DOHH2 (cell line): ENCODE measurements around the gene ACSL1.
A peak's percentile ranks its signal among the peaks of the same experiment; 100 is the strongest.
"Not testable (repeated sequence)": the region's sequence is repeated elsewhere in the genome, so short reads cannot be mapped to it uniquely, and the experiment has no call there.

Experiments
- H3F3A ChIP-seq: fragments of 200-600 bp; sonication (generic), shearing (Covaris generic); 2 replicates; pipeline ENCODE4 v1.6.0; 2016; ENCODE audit warnings: antibody characterized with exemption, mild to moderate bottlenecking; ENCODE audit not compliant: control insufficient read depth, insufficient read depth
- H3K27ac ChIP-seq: fragments of 200-600 bp; sonication (generic); 2 replicates; pipeline ENCODE4 v1.5.1; 2014; ENCODE audit warnings: low read depth, mild to moderate bottlenecking, low read length, moderate library complexity
- H3K27me3 ChIP-seq: fragments of 200-600 bp; sonication (generic); 2 replicates; pipeline ENCODE4 v1.6.1; 2014; ENCODE audit warnings: mild to moderate bottlenecking, low read length, mixed read lengths; ENCODE audit not compliant: control insufficient read depth
- H3K36me3 ChIP-seq: fragments of 200-600 bp; sonication (generic); 2 replicates; pipeline ENCODE4 v1.6.1; 2014; ENCODE audit warnings: mild to moderate bottlenecking, low read length, moderate library complexity, mixed read lengths; ENCODE audit not compliant: control insufficient read depth
- H3K4me1 ChIP-seq: fragments of 200-600 bp; sonication (generic); 2 replicates; pipeline ENCODE4 v1.6.1; 2014; ENCODE audit warnings: mild to moderate bottlenecking, low read length, mixed read lengths; ENCODE audit not compliant: control insufficient read depth
- H3K4me2 ChIP-seq: fragments of 200-600 bp; sonication (generic); 2 replicates; pipeline ENCODE4 v1.6.0; 2014; ENCODE audit warnings: mild to moderate bottlenecking, low read length, moderate library complexity
- H3K4me3 ChIP-seq: fragments of 200-600 bp; sonication (generic); 2 replicates; pipeline ENCODE4 v1.5.1; 2014; ENCODE audit warnings: mild to moderate bottlenecking, low read length, mixed read lengths
- H3K79me2 ChIP-seq: fragments of 200-600 bp; sonication (generic); 2 replicates; pipeline ENCODE4 v1.6.1; 2014; ENCODE audit warnings: mild to moderate bottlenecking, low read length, mixed read lengths; ENCODE audit not compliant: control insufficient read depth
- H3K9me2 ChIP-seq: fragments of 200-600 bp; sonication (generic); replicated peaks from 2 replicates; pipeline ENCODE4 v1.6.1; 2014; ENCODE audit warnings: mild to moderate bottlenecking, low read length, mixed read lengths; ENCODE audit not compliant: control insufficient read depth
- H3K9me3 ChIP-seq: fragments of 200-600 bp; sonication (generic); 2 replicates; pipeline ENCODE4 v1.6.1; 2014; ENCODE audit warnings: antibody characterized with exemption, low read length, mixed read lengths; ENCODE audit not compliant: control insufficient read depth, insufficient read depth
- H4K20me1 ChIP-seq: fragments of 200-600 bp; sonication (generic); 2 replicates; pipeline ENCODE4 v1.6.0; 2014; ENCODE audit warnings: low read depth, mild to moderate bottlenecking, antibody characterized with exemption, low read length, moderate library complexity; ENCODE audit not compliant: control insufficient read depth, insufficient read depth
- CTCF ChIP-seq: fragments of 200-600 bp; sonication (generic); IDR thresholded peaks from one replicate; pipeline ENCODE4 v1.5.1; 2014; ENCODE audit warnings: antibody characterized with exemption, mild to moderate bottlenecking, low read depth, low read length; ENCODE audit not compliant: poor library complexity, severe bottlenecking
- EZH2phosphoT487 ChIP-seq: fragments of 200-600 bp; sonication (generic); IDR thresholded peaks from 2 replicates; pipeline ENCODE4 v1.6.1; 2017; ENCODE audit warnings: borderline replicate concordance, mild to moderate bottlenecking, antibody characterized with exemption, low read length, moderate library complexity, mixed read lengths

Gene ACSL1

GRCh38 chr4:184744236-184744635 lies 81.5 kb downstream of the ACSL1 start:
- Histone ChIP-seq H3K79me2 (no peaks in the 10 kb centered on the region), H3K27me3 (no peaks in the 10 kb centered on the region), H3K4me1 (peaks cover 28% of the 10 kb centered on the region), H3K27ac (no peak overlapping the region), H3F3A (no peaks in the 10 kb centered on the region), H3K36me3 (no peaks in the 10 kb centered on the region), H3K9me2 (no peaks in the 10 kb centered on the region), H3K4me3 (no peak overlapping the region), H4K20me1 (no peaks in the 10 kb centered on the region), H3K9me3 (no peaks in the 10 kb centered on the region; the same call in 1 of the 2 replicates), H3K4me2 (no peak overlapping the region)
- TF ChIP-seq EZH2phosphoT487 (no peak), CTCF (no peak)

DNA sequence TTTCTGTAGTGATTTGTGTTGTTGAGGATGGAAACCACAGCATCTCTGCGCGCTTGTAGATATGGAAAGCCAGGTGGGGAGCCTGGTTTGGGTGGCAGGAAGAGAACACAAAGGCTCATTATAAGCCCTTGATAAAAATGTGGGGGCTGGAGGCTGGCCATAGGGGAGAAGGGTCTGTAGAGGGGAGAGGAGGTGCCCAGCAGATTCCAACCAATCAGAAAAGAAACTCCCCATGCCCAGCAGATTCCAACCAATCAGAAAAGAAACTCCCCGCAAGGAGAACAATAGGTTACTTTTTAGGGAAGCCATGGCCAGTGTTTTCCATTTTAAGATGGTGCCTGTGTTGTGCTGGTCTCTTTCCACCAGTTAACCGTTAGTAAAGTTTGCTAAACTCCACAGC lies 82.1 kb downstream of the ACSL1 start:
- TF ChIP-seq EZH2phosphoT487: no peak
- TF ChIP-seq CTCF: no peak
- no peaks in the 10 kb centered on the region for H3F3A ChIP-seq

DNA sequence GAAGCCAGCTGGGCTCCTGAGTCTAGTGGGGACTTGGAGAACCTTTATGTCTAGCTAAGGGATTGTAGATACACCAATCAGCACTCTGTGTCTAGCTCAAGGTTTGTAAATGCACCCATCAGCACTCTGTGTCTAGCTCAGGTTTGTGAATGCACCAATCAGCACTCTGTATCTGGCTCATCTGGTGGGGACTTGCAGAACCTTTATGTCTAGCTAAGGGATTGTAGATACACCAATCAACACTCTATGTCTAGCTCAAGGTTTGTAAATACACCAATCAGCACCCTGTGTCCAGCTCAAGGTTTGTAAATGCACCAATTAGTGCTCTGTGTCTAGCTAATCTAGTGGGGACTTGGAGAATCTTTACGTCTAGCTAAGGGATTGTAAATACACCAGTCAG lies 84.1 kb downstream of the ACSL1 start:
- not testable (repeated sequence) for H3F3A ChIP-seq, H3K27ac ChIP-seq, H3K9me3 ChIP-seq, H4K20me1 ChIP-seq, H3K36me3 ChIP-seq, H3K4me2 ChIP-seq, H3K9me2 ChIP-seq, H3K4me3 ChIP-seq, H3K79me2 ChIP-seq, H3K27me3 ChIP-seq
- peaks cover 22% of the 10 kb centered on the region for H3K4me1 ChIP-seq

More for the DNA sequence above, 82.1 kb downstream of the ACSL1 start:
- no peak overlapping the region for H3K27ac ChIP-seq
- H3K9me3 ChIP-seq: no peaks in the 10 kb centered on the region; the same call in 1 of the 2 replicates
- H4K20me1 ChIP-seq: no peaks in the 10 kb centered on the region
- no peak overlapping the region for H3K4me2 ChIP-seq
- no peaks in the 10 kb centered on the region for H3K79me2 ChIP-seq
- no peaks in the 10 kb centered on the region for H3K9me2 ChIP-seq
- no peak overlapping the region for H3K4me3 ChIP-seq
- H3K36me3 ChIP-seq: no peaks in the 10 kb centered on the region
- peaks cover 28% of the 10 kb centered on the region for H3K4me1 ChIP-seq
- H3K27me3 ChIP-seq: no peaks in the 10 kb centered on the region

GRCh38 chr4:184740980-184741391 lies 84.8 kb downstream of the ACSL1 start:
- no peaks in the 10 kb centered on the region for H3K79me2 ChIP-seq
- TF ChIP-seq CTCF (peak; percentile 9), EZH2phosphoT487 (no peak)
- H4K20me1 ChIP-seq: no peaks in the 10 kb centered on the region
- H3K27me3 ChIP-seq: no peaks in the 10 kb centered on the region
- H3K36me3 ChIP-seq: no peaks in the 10 kb centered on the region
- no peaks in the 10 kb centered on the region; the same call in 1 of the 2 replicates for H3K9me3 ChIP-seq
- H3K9me2 ChIP-seq: no peaks in the 10 kb centered on the region
- H3K4me1 ChIP-seq: peaks cover 15% of the 10 kb centered on the region
- H3K27ac ChIP-seq: no peak overlapping the region
- H3K4me3 ChIP-seq: no peak overlapping the region
- no peak overlapping the region for H3K4me2 ChIP-seq
- H3F3A ChIP-seq: no peaks in the 10 kb centered on the region

DNA sequence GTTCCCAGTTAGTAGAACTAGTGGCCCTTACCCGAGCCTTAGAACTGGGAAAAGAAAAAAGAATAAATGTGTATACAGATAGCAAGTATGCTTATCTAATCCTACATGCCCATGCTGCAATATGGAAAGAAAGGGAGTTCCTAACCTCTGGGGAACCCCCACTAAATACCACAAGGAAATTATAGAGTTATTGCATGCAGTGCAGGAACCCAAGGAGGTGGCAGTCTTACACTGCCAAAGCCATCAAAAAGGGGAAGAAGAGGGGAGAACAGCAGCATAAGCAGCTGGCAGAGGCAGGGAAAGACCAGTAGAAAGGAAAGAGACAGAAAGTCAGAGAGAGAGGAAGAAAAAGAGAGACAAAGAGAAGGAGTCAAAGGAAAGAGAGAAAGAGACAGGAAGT lies 86.2 kb downstream of the ACSL1 start:
- H3K27ac ChIP-seq, H3K9me2 ChIP-seq, H3K27me3 ChIP-seq, H3F3A ChIP-seq, H4K20me1 ChIP-seq, H3K36me3 ChIP-seq, H3K79me2 ChIP-seq, H3K4me3 ChIP-seq, H3K4me2 ChIP-seq, H3K9me3 ChIP-seq: not testable (repeated sequence)
- peaks cover 15% of the 10 kb centered on the region for H3K4me1 ChIP-seq
